Lower leg skin (tissue), 3 donors: ENCODE results near the gene ARL6IP5.

Source experiments
- POLR2A ChIP-seq, 2 donors: fragments of 450-650 bp; IDR thresholded peaks; one replicate each; pipeline ENCODE4 v1.6.1; 2016 to 2017; ENCODE audit warnings: antibody characterized with exemption in 2 of 2, mild to moderate bottlenecking in 1 of 2, moderate library complexity in 1 of 2
- TF ChIP-seq, protein P1 (sequence below), 3 donors: fragments of 450-650 bp; IDR thresholded peaks; one replicate each; pipeline ENCODE4 v1.5.1; 2016; ENCODE audit warnings: antibody characterized with exemption in 3 of 3, mild to moderate bottlenecking in 3 of 3, moderate library complexity in 2 of 3

DNA sequence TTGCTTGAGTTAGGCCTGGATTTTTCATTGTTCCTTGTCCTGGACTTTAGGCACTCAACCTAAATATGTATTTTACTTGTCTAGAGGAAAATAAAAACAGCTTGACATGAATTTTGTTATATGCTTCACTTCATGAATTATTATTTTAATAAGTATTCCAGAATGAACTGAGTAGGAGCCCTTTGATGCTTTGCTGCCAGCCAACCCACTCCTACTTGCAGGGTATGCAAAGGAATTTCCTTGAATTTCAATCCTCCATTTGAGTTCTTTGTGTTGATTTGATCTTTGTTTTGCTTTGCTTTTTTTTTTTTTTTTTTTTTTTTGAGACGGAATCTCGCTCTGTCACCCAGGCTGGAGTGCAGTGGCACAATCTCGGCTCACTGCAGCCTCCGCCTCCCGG, 11.6 kb downstream of the ARL6IP5 start:
- TF ChIP-seq, protein P1, sequence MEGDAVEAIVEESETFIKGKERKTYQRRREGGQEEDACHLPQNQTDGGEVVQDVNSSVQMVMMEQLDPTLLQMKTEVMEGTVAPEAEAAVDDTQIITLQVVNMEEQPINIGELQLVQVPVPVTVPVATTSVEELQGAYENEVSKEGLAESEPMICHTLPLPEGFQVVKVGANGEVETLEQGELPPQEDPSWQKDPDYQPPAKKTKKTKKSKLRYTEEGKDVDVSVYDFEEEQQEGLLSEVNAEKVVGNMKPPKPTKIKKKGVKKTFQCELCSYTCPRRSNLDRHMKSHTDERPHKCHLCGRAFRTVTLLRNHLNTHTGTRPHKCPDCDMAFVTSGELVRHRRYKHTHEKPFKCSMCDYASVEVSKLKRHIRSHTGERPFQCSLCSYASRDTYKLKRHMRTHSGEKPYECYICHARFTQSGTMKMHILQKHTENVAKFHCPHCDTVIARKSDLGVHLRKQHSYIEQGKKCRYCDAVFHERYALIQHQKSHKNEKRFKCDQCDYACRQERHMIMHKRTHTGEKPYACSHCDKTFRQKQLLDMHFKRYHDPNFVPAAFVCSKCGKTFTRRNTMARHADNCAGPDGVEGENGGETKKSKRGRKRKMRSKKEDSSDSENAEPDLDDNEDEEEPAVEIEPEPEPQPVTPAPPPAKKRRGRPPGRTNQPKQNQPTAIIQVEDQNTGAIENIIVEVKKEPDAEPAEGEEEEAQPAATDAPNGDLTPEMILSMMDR (IDR thresholded peaks at IDR 0.05) = no peak
- TF ChIP-seq POLR2A (IDR thresholded peaks at IDR 0.05) = no peak
